Esophagus (tissue), 2 donors: Measurements from ENCODE around the gene FRMD8. TPM values are rescaled to one million over a fixed set of nuclear protein-coding genes. Genes with fewer than 3 reads are reported as not detected.

Experiments used
- H3K27ac ChIP-seq, 2 donors: one replicate each; pipeline ENCODE4 v1.5.1; 2013; ENCODE audit warnings: low read depth in 2 of 2, mild to moderate bottlenecking in 2 of 2, inconsistent platforms in 1 of 2, low read length in 1 of 2, moderate library complexity in 1 of 2
- H3K27me3 ChIP-seq, 2 donors: one replicate each; pipeline ENCODE4 v1.6.1; 2013; ENCODE audit warnings: low read length in 2 of 2, control low read depth in 1 of 2, mild to moderate bottlenecking in 1 of 2; ENCODE audit not compliant: insufficient read depth in 2 of 2, control insufficient read depth in 1 of 2
- H3K36me3 ChIP-seq, 2 donors: one replicate each; pipeline ENCODE4 v1.6.1; 2013; ENCODE audit warnings: low read length in 1 of 2; ENCODE audit not compliant: control insufficient read depth in 2 of 2, insufficient read depth in 2 of 2
- H3K4me1 ChIP-seq, 2 donors: one replicate each; pipeline ENCODE4 v1.6.1; 2013; ENCODE audit warnings: low read length in 1 of 2; ENCODE audit not compliant: control insufficient read depth in 2 of 2, insufficient read depth in 2 of 2
- H3K4me3 ChIP-seq, 2 donors: one replicate each; pipeline ENCODE4 v1.5.1; 2013; ENCODE audit warnings: low read length in 2 of 2, mild to moderate bottlenecking in 2 of 2, low read depth in 1 of 2, moderate library complexity in 1 of 2
- H3K9me3 ChIP-seq, 2 donors: one replicate each; pipeline ENCODE4 v1.6.1; 2013; ENCODE audit warnings: mild to moderate bottlenecking in 2 of 2, low read depth in 1 of 2, low read length in 1 of 2, moderate library complexity in 1 of 2; ENCODE audit not compliant: control insufficient read depth in 2 of 2, insufficient read depth in 1 of 2
- WGBS, 2 donors: extraction: QIAGEN DNeasy Blood & Tissue Kit; methylation state at CpG; one replicate each; pipeline ENCODE4 v1.1.7; 2013; 5-methylcytosine and 5-hydroxymethylcytosine counted together
- polyA plus RNA-seq, 2 donors: library from polyadenylated mRNA; stranded (reverse); fragments of 200-250 nt; gene quantifications; one replicate each; pipeline ENCODE4 v1.2.3, GENCODE V29; 2013
- donor health status: healthy with polysubstance abuse.
- donor health status: Bipolar disorder and iron deficiency.

FRMD8 gene
- polyA plus RNA-seq = 10 to 100 TPM; 25.2 to 27.8 TPM

GRCh38 chr11:65386307-65387140 lies at the start of gene FRMD8:
TSS of gene FRMD8 (plus strand) at chr11:65386637. CDS start at chr11:65387037, 400 bp downstream.
- WGBS, 2 donors = 1 to 3% methylated on average over 51 to 76 of the region's 76 CpGs
- Histone ChIP-seq H3K4me1 (peaks cover 17 to 43% of the 10 kb centered on the region in 2 donors), H3K4me3 (peak within 1 kb of the TSS; percentile 73 to 84), H3K27me3 (no peaks in the 10 kb centered on the region), H3K9me3 (no peaks in the 10 kb centered on the region), H3K27ac (peak within 1 kb of the TSS; percentile 89 to 95), H3K36me3 (peaks cover 0 to 22% of the 10 kb centered on the region in 2 donors)

- H3K27me3 ChIP-seq = no peaks in the 10 kb centered on the region
- 88% methylated on average over 7 of the region's 7 CpGs for WGBS, 2 donors
- H3K27ac ChIP-seq = no peak overlapping the region
- H3K4me1 ChIP-seq = no peaks in the 10 kb centered on the region
- no peaks in the 10 kb centered on the region for H3K9me3 ChIP-seq
- no peak overlapping the region for H3K4me3 ChIP-seq
- H3K36me3 ChIP-seq = peaks cover 25 to 33% of the 10 kb centered on the region in 2 donors
Measured at GRCh38 chr11:65338676-65339075, 47.8 kb upstream of the FRMD8 start.

GRCh38 chr11:65340226-65340625 lies 46.2 kb upstream of the FRMD8 start:
- WGBS, 2 donors = 93 to 94% methylated on average over 11 of the region's 11 CpGs
- Histone ChIP-seq H3K4me3 (no peak overlapping the region), H3K4me1 (no peaks in the 10 kb centered on the region), H3K36me3 (peaks cover 38 to 39% of the 10 kb centered on the region in 2 donors), H3K9me3 (no peaks in the 10 kb centered on the region), H3K27me3 (no peaks in the 10 kb centered on the region), H3K27ac (no peak overlapping the region)

- Histone ChIP-seq H3K27me3 (no peaks in the 10 kb centered on the region), H3K36me3 (peaks cover 48 to 51% of the 10 kb centered on the region in 2 donors)
- WGBS, 2 donors = 90 to 94% methylated on average over 3 of the region's 3 CpGs
Measured at GRCh38 chr11:65341856-65342255, 44.6 kb upstream of the FRMD8 start.

GRCh38 chr11:65351511-65351910 lies 34.9 kb upstream of the FRMD8 start:
- Histone ChIP-seq H3K4me3 (no peak overlapping the region), H3K27me3 (no peaks in the 10 kb centered on the region), H3K27ac (no peak overlapping the region), H3K4me1 (peaks cover 9 to 12% of the 10 kb centered on the region in 2 donors), H3K36me3 (peaks cover 16 to 23% of the 10 kb centered on the region in 2 donors), H3K9me3 (no peaks in the 10 kb centered on the region)
- WGBS, 2 donors = 77 to 89% methylated on average over 2 of the region's 2 CpGs

More at GRCh38 chr11:65341856-65342255, 44.6 kb upstream of the FRMD8 start:
- Histone ChIP-seq H3K4me3 (no peak overlapping the region), H3K4me1 (no peaks in the 10 kb centered on the region), H3K27ac (no peak overlapping the region), H3K9me3 (no peaks in the 10 kb centered on the region)

GRCh38 chr11:65352783-65353182 lies 33.7 kb upstream of the FRMD8 start:
- Histone ChIP-seq H3K9me3 (no peaks in the 10 kb centered on the region), H3K4me1 (peaks cover 9 to 12% of the 10 kb centered on the region in 2 donors), H3K27me3 (no peaks in the 10 kb centered on the region), H3K4me3 (no peak overlapping the region), H3K27ac (no peak overlapping the region), H3K36me3 (peaks cover 13 to 22% of the 10 kb centered on the region in 2 donors)
- WGBS, 2 donors = 72 to 89% methylated on average over 3 of the region's 3 CpGs

- no peaks in the 10 kb centered on the region for H3K27me3 ChIP-seq
- H3K27ac ChIP-seq = no peak overlapping the region
- H3K4me1 ChIP-seq = peaks cover 9 to 12% of the 10 kb centered on the region in 2 donors
- H3K9me3 ChIP-seq = no peaks in the 10 kb centered on the region
- H3K4me3 ChIP-seq = no peak overlapping the region
- WGBS, 2 donors = 84 to 86% methylated on average over 7 of the region's 7 CpGs
- peaks cover 13 to 17% of the 10 kb centered on the region in 2 donors for H3K36me3 ChIP-seq
Measured at GRCh38 chr11:65353376-65353775, 33.1 kb upstream of the FRMD8 start.

- WGBS, 2 donors = 17 to 18% methylated on average over 16 of the region's 16 CpGs
- H3K9me3 ChIP-seq = no peaks in the 10 kb centered on the region
- H3K27me3 ChIP-seq = no peaks in the 10 kb centered on the region
- H3K4me1 ChIP-seq = peaks cover 9 to 12% of the 10 kb centered on the region in 2 donors
- peak overlapping the region; percentile 55 to 70 for H3K4me3 ChIP-seq
- H3K27ac ChIP-seq = peak overlapping the region; percentile 62 to 81
- peaks cover 13 to 14% of the 10 kb centered on the region in 2 donors for H3K36me3 ChIP-seq
Measured at GRCh38 chr11:65353900-65354264, 32.6 kb upstream of the FRMD8 start.

- no peaks in the 10 kb centered on the region for H3K27me3 ChIP-seq
- peak within 1 kb of the TSS; percentile 62 to 81 for H3K27ac ChIP-seq
- H3K4me1 ChIP-seq = peaks cover 9 to 12% of the 10 kb centered on the region in 2 donors
- peak within 1 kb of the TSS; percentile 55 to 70 for H3K4me3 ChIP-seq
- no peaks in the 10 kb centered on the region for H3K9me3 ChIP-seq
- peaks cover 10 to 13% of the 10 kb centered on the region in 2 donors for H3K36me3 ChIP-seq
- 1% methylated on average over 65 to 79 of the region's 79 CpGs for WGBS, 2 donors
Measured at GRCh38 chr11:65354265-65355012, 32.0 kb upstream of the FRMD8 start, which contains the start of gene TIGD3. TSS of gene TIGD3 (plus strand) at chr11:65354751. CDS start at chr11:65355809, 1,058 bp downstream.
